IPS DF 4.7 (cell line): Measurements from ENCODE around the gene DBN1.
A peak's percentile ranks its signal among the peaks of the same experiment; 100 is the strongest.
"Not testable (repeated sequence)": the region's sequence is repeated elsewhere in the genome, so short reads cannot be mapped to it uniquely, and the experiment has no call there.

ENCODE experiments used
- DNase-seq: peaks from one replicate; pipeline ENCODE4 v3.0.0-alpha.2; 2013; ENCODE audit warnings: low spot score; ENCODE audit errors: extremely low read depth

Gene DBN1

GRCh38 chr5:177429248-177430040, 44.0 kb downstream of the DBN1 start:
- no peak for DNase-seq

- no peak for DNase-seq
These were observed 44.7 kb downstream of the DBN1 start for GRCh38 chr5:177428574-177429217.

- DNase-seq = no peak
These were observed 45.4 kb downstream of the DBN1 start for GRCh38 chr5:177427919-177428573.

GRCh38 chr5:177427211-177427822, 46.1 kb downstream of the DBN1 start:
- DNase-seq = no peak

GRCh38 chr5:177426566-177427210, 46.7 kb downstream of the DBN1 start, which contains the start of gene GRK6:
Gene GRK6, plus strand, starts transcription at chr5:177426676. Its CDS starts 170 bp downstream, at chr5:177426846.
- no peak for DNase-seq

- peak; percentile 98 for DNase-seq
These were observed 47.5 kb downstream of the DBN1 start for GRCh38 chr5:177425801-177426565.

- no peak for DNase-seq
These were observed 48.1 kb downstream of the DBN1 start for GRCh38 chr5:177425196-177425800.

- no peak for DNase-seq
These were observed 49.8 kb downstream of the DBN1 start for GRCh38 chr5:177423671-177424070.

- no peak for DNase-seq
These were observed 52.2 kb downstream of the DBN1 start for GRCh38 chr5:177421062-177421798.

- not testable (repeated sequence) for DNase-seq
These were observed 53.0 kb downstream of the DBN1 start for GRCh38 chr5:177420472-177420871.

- DNase-seq = no peak
These were observed 54.4 kb downstream of the DBN1 start for GRCh38 chr5:177419046-177419445.

- not testable (repeated sequence) for DNase-seq
These were observed 56.4 kb downstream of the DBN1 start for GRCh38 chr5:177417081-177417480.

GRCh38 chr5:177414481-177414880, 59.0 kb downstream of the DBN1 start:
- no peak for DNase-seq

- no peak for DNase-seq
These were observed 60.7 kb downstream of the DBN1 start for GRCh38 chr5:177412603-177413233.

GRCh38 chr5:177410575-177410974, 62.9 kb downstream of the DBN1 start:
- DNase-seq = no peak

- DNase-seq = no peak
These were observed 64.2 kb downstream of the DBN1 start, which contains the start of gene F12 for GRCh38 chr5:177409043-177409801. Gene F12, minus strand, starts transcription at chr5:177409564. Its CDS starts 37 bp downstream, at chr5:177409527.
